Left ventricle myocardium superior (tissue), 1 donor: ENCODE data around the gene FBXL5. TPM values are rescaled to one million over a fixed set of nuclear protein-coding genes. Genes with fewer than 3 reads are reported as not detected.
A peak's percentile ranks its signal among the peaks of the same experiment; 100 is the strongest.

Source experiments
- ATAC-seq: fragments of 200-7000 bp; cut with Tn5 transposase; one replicate; pipeline ENCODE4 v1.9.1; 2020; ENCODE audit warnings: mild to moderate bottlenecking, moderate library complexity
- DNase-seq: peaks from one replicate; pipeline ENCODE4 v3.0.0-alpha.2; 2020
- intact Hi-C: fragments of 100-400 bp; cut with micrococcal nuclease; formaldehyde crosslinking; loops from one replicate; pipeline ENCODE4 v1.11.0; 2022
- total RNA-seq: library from RNA; stranded (reverse); fragmentation: NEBNext Ultra II Directional; extraction: Animal tissue kit (Norgen Biotek cat#: 25700); gene quantifications from one replicate; pipeline ENCODE4 v1.2.1, GENCODE V29; 2021
- donor health status: DM: no; HTN: yes; CAD: no; lungs with severe emphysema.

The FBXL5 gene
- total RNA-seq, 1 donor from 2014 or later: 101 TPM

GRCh38 chr4:15587649-15588048 is 67.5 kb downstream of the FBXL5 start:
- intact Hi-C loops: no loop called here
- DNase-seq: no peak
- ATAC-seq: peak; percentile 36

- ATAC-seq (no peak), DNase-seq (no peak)
- intact Hi-C loops: no loop called here
Observed at GRCh38 chr4:15586066-15586465, 69.1 kb downstream of the FBXL5 start.

- ATAC-seq (no peak), DNase-seq (no peak)
- intact Hi-C loops: no loop called here
Observed at GRCh38 chr4:15585331-15585730, 69.8 kb downstream of the FBXL5 start.

DNA sequence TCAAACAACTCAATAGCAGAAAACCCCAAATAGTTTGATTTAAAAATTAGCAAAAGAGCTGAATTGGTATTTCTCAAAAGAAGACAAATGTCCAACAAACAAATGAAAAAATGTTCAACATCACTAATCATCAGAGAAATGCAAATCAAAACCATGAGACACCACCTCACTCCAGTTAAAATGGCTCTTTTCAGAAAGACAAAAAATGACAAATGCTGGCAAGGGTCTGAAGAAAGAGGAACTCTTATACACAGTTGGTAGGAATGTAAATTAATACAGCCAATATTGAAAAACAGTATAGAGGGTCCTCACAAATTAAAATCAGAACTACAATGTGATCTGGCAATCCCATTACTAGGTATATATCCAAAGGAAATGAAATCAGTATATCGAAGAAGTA is 70.4 kb downstream of the FBXL5 start:
- intact Hi-C loops: no loop called here
- ATAC-seq (no peak), DNase-seq (no peak)

GRCh38 chr4:15577508-15577907 is 77.6 kb downstream of the FBXL5 start:
- ATAC-seq (no peak), DNase-seq (no peak)
- intact Hi-C loops: no loop called here

- DNase-seq (no peak), ATAC-seq (no peak)
Observed at GRCh38 chr4:15575966-15576365, 79.2 kb downstream of the FBXL5 start.

GRCh38 chr4:15569746-15570145 is 85.4 kb downstream of the FBXL5 start:
- DNase-seq: no peak
- intact Hi-C loops: no loop called here
- no peak for ATAC-seq

More at GRCh38 chr4:15575966-15576365, 79.2 kb downstream of the FBXL5 start:
- intact Hi-C loops: no loop called here

DNA sequence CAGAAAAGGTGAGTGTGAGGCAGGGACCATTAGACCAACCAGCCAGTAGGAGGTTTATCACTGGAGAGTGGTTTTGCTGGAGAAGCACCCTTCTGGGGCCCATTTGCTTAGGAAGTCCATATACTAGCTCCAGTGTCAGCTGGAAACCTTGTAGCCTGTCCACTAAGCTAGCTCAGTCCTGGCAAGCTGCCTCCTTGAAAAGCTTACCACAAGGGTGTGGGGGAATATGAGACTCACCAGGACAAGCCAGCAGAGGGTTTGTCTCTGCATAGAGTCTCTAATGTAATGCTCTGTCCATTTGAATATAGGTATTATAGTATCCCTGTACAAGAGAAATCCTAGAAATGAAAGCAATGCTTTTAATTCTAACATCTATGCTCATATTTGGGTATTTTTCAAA is 86.3 kb downstream of the FBXL5 start:
- intact Hi-C loops: no loop called here
- DNase-seq (no peak), ATAC-seq (no peak)

DNA sequence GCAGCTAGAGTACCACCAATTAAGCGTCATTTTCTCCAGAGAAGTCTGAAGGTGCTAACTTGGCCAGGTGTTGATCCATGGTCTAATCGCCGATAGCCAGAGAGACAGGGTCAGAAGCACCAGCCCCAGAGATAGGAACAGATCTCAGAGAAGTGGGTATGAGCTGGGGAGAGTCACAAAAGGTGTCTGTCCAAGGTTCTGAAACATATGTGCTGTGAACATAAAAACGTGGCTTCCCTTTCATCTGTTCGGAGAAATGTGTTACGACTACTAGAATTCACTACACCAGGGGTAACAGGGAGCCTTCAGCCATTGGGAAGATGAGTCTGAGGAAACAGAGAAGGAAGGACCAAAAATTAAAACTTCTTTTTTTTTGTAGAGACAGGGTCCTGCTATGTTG is 91.3 kb downstream of the FBXL5 start:
- no peak for ATAC-seq
- intact Hi-C loops: no loop called here
- no peak for DNase-seq

DNA sequence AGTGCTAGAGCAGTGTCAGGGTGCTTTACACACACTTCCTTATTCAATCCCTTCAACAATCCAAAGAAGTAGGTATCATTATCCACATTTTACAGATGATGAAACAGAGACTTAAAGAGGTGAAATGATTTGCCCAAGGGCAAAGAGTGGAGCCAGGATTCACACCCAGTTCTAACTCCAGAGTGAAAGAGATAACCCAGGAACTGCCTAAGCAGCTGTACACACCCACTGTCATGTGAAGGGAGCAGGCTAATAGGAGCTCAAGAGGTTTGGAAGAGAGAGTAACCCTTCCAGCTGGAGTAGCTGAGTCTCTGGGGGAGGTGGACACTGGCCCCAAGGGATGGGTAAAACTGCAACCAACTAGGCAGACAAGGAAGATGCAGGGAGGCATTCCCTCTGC is 92.5 kb downstream of the FBXL5 start:
- DNase-seq (no peak), ATAC-seq (no peak)
- intact Hi-C loops: no loop called here

GRCh38 chr4:15562114-15562513 is 93.0 kb downstream of the FBXL5 start:
- ATAC-seq: no peak
- no peak for DNase-seq
- intact Hi-C loops: no loop called here

DNA sequence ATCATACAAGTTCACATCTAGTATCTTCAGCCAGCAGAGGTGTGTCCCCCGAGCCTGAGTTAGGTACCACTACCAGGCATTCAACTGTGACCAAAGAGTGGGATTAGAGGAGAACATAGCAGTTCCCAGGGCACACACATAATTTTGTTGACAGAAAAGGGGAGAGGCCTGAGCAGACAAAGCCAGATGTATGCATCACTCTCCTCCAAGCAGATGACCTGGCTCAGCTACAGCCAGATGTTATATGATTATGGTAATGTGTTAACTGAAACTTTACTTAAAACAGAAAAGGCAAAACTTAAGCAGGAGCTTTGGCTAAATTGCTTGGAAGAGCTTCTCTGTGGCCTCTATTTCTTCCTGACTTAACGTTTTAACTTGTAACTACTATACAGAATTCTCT is 96.6 kb downstream of the FBXL5 start:
- DNase-seq (no peak), ATAC-seq (no peak)
- intact Hi-C loops: no loop called here

GRCh38 chr4:15557786-15558550 is 97.2 kb downstream of the FBXL5 start:
- DNase-seq (no peak), ATAC-seq (no peak)
- intact Hi-C loops: no loop called here

DNA sequence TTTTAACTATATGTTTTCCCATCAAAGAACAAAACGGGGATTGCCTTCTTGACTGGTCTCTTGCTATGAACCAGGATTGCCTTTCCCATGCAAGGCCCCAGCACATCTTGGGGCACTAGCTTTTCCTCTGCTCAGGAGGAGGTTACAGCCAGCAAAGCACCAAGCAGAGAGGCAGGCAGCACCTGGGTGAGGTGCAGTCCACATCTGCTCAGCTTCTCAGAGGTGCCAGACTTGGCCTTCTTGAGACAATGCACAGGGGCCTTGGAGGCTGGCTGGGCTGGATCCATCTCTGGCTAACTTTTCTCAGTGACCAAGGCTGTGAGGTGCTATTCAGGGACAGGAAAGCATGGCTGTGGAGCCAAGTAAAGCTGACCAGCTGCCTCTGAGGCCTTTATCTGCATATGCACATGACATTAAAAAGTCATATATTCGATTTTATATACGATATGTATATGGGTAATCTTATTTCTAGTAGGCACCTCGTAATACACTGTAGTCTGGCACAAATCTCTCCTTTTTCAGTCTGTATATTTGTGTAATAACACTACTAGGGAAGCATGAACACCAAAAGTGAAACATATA is 98.6 kb downstream of the FBXL5 start:
- ATAC-seq (no peak), DNase-seq (no peak)
- intact Hi-C loops: no loop called here

Other genes starting within 250 kb of the FBXL5 start
- 3.1 TPM for gene C1QTNF7, start 227.3 kb downstream of the FBXL5 start, total RNA-seq
- gene CC2D2A, start 185.5 kb downstream of the FBXL5 start, total RNA-seq: 8.2 TPM
- gene FAM200B, start 26.5 kb upstream of the FBXL5 start, total RNA-seq: 30.9 TPM
- 3.6 TPM for gene BST1, start 47.7 kb upstream of the FBXL5 start, total RNA-seq
- 1.7 TPM for gene CD38, start 123.0 kb upstream of the FBXL5 start, total RNA-seq